NCI-H2081 (cell line): ENCODE measurements around the gene DCTD.
A peak's percentile ranks its signal among the peaks of the same experiment; 100 is the strongest.
"Not testable (repeated sequence)": the region's sequence is repeated elsewhere in the genome, so short reads cannot be mapped to it uniquely, and the experiment has no call there.

Experiments
- DNase-seq, 2 experiments: peaks; one replicate each; lab custom pipeline; 2025; lab: John Stamatoyannopoulos, UW

DCTD gene

DNA sequence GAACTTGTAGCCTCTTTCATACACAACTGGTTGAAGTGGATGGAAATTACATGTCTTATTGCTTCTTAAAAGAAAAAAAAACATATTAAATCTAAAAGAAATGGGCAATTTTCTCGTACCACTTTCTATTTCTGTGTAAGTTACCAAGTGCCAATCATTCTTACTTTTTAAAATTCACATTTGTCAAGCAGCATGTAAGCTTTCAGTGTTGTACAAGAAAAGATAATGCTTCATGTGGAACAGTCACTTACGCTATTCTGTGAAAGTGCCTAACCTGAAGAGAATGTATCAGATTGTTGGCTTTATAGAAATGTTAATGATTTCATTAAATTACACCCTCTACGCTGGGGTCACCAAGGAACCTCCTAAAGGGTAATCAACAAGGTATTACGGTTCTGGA, 4.4 kb upstream of the DCTD start:
- no peak for DNase-seq

DNA sequence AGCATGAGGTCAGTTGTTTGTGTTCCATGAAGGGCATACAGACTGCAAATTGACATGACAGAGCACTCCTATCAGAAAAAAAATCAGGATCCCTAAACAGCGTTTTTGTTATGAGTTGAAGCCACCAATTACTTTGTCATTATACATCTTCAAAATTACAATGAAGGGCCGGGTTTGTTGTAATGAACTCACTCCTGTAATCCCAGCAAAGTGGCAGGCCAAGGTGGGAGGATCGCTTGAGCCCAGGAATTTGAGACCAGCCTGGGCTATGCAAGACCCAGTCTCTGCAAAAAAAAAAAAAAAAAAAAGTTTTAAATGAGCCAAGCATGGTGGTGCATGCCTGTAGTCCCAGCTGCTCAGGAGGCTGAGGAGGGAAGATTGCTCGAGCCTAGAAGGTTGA, 3.5 kb upstream of the DCTD start:
- DNase-seq, result no peak

GRCh38 chr4:182918791-182919302, 1.7 kb upstream of the DCTD start:
- no peak for DNase-seq

DNA sequence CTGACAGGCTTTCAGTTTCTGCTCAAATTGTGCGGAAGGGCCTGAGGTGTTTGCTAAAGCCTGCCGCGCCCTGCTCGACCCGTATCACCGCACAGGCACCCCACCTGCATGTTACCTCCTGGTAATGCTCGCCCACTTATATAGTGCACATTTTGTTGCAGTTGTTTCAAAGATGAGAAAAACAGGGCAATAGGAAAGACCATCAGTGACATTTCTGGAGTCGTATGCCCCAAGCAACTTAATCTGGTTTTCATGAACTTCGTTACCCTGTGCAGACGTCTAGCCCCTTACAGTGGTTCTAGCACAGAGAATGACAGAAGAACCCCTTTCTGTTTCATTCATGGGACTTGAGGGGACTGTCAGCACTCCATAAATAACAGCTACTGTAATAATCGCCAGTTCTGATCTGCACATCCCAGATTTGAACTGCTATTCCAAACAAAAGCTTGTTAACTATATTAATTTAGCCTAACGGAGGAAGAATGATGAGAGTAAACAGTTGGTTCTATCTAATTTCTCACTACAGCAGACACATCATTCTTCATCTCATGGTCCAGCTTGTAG, 940 bp upstream of the DCTD start:
- DNase-seq, result no peak

- peak; percentile 68 to 72 for DNase-seq
Observed at GRCh38 chr4:182916483-182917181, 554 bp downstream of the DCTD start.

DNA sequence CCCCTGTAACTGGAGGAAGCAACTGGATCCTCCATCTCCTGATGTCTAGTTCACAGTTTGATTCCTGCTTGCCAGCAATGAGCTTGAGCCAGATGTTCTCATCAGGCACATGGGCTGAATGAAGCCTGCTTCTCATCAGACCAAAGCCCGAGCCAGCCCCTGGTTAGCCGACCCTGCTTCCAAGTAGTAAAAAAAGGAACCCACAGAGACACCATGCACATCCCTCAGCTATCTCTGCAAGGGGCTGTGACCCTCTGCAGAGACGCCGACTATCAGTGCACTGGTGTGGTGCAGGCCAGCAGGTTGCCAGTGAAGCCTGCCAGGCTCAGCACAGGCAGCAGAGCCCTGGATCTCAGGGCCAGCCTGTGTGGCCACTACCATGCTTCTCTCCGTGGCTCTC, 2.8 kb downstream of the DCTD start:
- DNase-seq, result no peak

GRCh38 chr4:182913621-182914020, 3.6 kb downstream of the DCTD start:
- no peak for DNase-seq

DNA sequence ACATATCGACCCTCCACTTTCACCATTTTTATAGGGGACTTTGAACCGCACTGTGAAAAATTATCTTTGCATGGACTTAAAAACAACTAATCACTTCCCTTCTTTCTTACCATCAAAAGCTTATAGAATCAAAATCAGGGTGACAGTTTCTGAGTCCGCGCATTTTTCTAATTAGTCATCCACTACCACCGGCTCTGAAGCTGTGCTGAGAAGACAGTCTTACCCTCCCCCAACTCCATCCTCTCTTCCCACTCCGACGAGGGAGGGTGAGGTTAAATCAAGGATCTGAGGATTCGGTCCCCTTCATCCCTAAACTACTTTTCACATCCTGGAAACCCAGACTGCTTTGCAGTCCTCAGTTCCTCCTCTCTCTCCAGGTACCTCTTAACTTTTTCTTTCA, 4.2 kb downstream of the DCTD start:
- no peak for DNase-seq

DNA sequence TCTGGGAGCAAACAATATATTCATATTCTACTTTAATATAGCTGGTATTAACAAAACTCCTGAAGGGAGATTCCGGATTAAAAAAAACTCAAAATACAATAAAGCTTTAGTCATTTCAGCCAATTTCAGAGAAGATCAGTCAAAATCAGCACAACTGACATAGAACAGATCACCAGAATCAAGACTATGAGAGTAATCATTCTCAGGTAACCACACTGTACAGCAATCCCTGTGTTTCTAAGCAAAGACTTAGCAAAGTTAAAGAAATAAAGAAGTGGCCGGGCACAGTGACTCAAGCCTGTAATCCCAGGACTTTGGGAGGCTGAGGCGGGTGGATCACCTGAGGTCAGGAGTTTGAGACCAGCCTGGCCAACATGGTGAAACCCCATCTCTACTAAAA, 9.1 kb downstream of the DCTD start:
- DNase-seq, result no peak

- DNase-seq, result no peak
Observed at GRCh38 chr4:182907396-182907795, 9.8 kb downstream of the DCTD start.

GRCh38 chr4:182906786-182907185, 10.4 kb downstream of the DCTD start:
- DNase-seq, result no peak

DNA sequence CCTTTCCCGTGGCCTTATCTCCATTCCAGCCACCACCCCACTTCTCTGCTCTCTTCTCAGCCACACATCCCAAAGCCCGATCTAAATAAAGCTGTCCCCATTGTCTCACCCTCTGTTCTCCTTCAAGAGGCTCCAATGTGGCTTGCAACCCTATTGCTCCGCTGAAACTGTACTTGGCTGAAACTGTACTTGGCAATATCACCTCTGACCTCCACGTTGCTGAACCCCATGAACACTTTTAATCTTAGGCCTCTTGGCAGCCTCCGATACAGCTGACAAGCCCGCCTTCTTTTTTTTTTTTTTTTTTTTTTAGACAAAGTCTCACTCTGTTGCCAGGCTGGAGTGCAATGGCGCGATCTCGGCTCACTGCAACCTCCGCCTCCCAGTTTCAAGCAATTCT, 12.1 kb downstream of the DCTD start:
- DNase-seq, result no peak

DNA sequence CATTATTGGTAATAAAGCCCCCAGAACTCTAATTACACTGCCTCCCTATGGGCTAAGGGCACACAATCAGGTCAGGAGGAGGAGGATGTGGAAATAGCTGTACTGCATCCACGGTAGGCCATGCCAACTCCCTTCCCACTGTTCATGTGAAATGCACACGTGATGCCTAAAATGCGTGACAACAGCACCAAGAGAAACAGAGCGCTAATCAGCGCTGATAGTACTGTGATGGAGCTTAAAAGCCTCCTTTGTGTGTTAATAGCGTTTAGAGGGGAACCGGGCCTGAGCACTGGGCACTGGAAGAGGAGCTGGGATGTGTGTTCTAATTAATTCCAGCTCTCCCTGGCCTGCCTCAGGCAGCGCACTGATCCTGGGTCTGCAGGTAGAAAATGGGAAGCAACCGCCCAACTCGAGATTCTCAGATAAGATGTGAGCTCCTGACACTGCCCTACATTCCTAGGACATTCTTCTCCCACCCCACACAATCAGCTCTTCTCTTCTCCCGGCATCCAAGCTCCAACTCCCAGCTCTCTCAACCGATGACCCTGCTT, 12.9 kb downstream of the DCTD start:
- DNase-seq, result no peak

DNA sequence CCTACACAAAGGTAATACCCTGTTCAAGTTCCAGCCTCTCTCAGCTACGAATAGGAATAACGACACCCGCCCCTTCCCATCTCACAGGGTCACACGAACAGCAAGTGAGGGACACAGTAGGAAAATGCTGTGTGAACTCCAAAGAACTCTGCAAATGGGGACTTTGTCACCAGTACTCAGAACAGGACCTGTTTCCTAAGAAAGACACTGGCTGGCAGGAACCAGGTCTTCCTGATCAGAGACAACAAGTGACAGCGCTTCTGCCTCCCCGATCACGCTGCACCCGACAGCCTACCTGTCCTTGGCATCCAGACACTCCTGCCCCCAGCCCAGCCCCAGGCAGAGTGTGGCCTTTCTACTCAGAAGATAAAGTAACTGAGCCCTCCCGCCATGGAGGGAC, 14.2 kb downstream of the DCTD start:
- DNase-seq, result no peak

- no peak for DNase-seq
Observed at GRCh38 chr4:182901337-182901736, 15.8 kb downstream of the DCTD start.

- not testable (repeated sequence) for DNase-seq
Observed at GRCh38 chr4:182900021-182900420, 17.2 kb downstream of the DCTD start.

- DNase-seq, result no peak
Observed at GRCh38 chr4:182898479-182898799, 18.7 kb downstream of the DCTD start.

DNA sequence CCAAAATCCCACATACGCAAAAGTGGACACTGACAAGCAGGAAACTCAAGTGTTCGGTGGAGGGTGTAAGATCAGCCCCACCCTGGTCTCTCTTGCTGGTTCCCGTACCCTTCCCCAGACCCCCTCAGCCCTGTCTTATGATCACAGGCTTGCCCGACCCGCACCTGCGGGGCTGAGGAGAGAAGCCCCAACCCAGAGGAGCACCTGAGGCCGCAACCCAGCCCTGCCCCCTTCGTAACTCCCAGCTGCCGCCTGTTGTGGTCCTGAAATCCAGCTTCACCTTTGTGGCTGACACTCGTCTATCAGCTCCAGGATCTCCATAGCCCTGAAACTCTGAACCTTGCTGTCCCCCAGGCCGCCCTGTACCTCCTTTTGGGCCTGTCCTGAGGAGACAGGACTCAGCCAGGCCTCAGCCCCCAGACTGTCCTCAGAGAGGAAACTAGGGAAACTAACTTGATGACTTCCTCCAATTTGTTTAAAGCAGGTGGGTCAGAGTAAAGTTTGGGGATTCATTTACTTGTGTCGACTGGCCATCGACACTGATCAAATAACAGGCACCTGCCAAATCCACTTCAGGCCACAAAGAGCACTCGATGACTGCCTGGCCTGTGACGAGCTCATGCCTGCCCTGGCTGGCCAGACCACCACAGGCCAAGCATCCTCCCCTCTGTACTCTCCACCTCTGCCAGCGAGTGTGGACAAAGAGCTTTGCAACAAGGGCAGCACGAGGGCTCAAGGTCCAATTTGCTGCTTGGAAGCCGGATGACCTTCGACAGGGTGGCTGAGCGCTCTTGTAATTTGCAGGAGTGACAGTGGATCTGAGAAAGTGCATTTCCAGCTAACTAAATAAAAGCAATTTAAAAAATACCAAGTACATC, 19.3 kb downstream of the DCTD start:
- no peak for DNase-seq

DNA sequence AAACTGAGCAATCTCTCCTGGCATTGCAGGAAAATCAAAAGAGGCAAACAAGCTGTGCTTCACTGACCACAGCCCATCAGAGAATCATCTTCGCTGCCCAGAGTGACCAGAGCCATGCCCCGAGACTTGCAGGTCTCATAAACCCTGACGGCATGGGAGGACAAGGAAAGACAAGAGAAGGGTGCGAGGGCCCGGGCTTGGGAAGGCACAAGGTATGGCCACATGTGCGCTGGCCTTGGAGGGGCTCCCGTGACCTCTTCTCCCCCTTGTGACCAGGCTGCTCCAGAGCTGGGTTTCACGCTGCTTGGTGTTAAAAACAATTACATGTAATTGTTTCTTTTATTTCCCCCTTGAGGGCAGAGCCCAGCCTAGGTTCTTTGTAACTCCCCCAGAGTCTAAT, 20.8 kb downstream of the DCTD start:
- DNase-seq, result no peak

- DNase-seq, result no peak
Observed at GRCh38 chr4:182895791-182896292, 21.3 kb downstream of the DCTD start.

DNA sequence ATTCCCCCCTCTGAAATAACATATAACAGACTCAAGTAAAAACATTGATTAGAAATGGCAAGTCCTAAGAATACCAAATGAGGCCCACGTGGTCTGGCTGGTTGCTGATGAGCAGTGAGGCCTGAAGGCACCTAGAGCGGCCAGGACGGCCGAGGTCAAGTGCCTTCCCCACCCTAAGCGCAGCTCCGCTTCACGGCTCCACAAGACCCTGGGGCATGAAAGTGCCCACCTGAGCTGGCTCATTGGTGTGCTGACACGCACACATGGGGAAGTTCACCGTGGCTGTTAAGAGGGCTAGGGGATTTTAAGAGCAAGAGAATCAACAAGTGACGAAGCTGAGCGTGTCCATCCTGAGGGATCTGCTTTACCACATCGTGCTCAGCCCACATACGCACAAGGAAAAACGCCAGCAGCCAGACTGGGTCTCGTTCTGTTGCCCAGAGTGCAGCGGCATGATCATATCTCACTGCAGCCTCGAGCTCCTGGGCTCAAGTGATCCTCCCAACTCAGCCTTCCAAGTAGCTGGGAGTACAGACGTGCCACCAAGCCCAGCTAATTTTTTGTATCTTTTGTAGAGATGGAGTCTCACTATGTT, 22.4 kb downstream of the DCTD start:
- DNase-seq, result no peak

GRCh38 chr4:182893474-182894080, 23.6 kb downstream of the DCTD start:
- no peak for DNase-seq
